MCF 10A (cell line): ENCODE data around the gene TBCD. TPM values are rescaled to one million over a fixed set of nuclear protein-coding genes. Genes with fewer than 3 reads are reported as not detected.
A peak's percentile ranks its signal among the peaks of the same experiment; 100 is the strongest.

Source experiments
- Bru-seq: library from RNA; stranded (reverse); fragments of 400-500 nt; gene quantifications from one replicate; lab custom pipeline; 2021; lab: Mats Ljungman, UMichigan
- BruChase-seq, 2 experiments: library from RNA; stranded (reverse); fragments of 400-500 nt; gene quantifications; one replicate each; lab custom pipeline; 2021; lab: Mats Ljungman, UMichigan
- BruUV-seq: library from RNA; stranded (reverse); fragments of 400-500 nt; replicated peaks from 2 replicates; lab custom pipeline; 2021; lab: Mats Ljungman, UMichigan
- CTCF ChIA-PET: fragments of 300-600 bp; sonication (Branson Sonifier 250); formaldehyde crosslinking; extraction: SDS; loops from one replicate; lab custom pipeline; 2021; ENCODE audit warnings: antibody characterized with exemption, inconsistent platforms; lab: Yijun Ruan, JAX
- POLR2A ChIA-PET: fragments of 300-600, 350-650 bp; sonication (Branson Sonifier 250); formaldehyde crosslinking; extraction: SDS; loops from one replicate; lab custom pipeline; 2020; ENCODE audit warnings: antibody characterized with exemption, inconsistent platforms; lab: Yijun Ruan, JAX
- DNase-seq: peaks from one replicate; pipeline ENCODE4 v3.0.0-alpha.2; 2018; ENCODE audit not compliant: unreplicated experiment
- H3K27ac Mint-ChIP-seq: one replicate; pipeline ENCODE4 v1.8.0; 2022; ENCODE audit warnings: mild to moderate bottlenecking, low read depth, mixed read lengths; ENCODE audit not compliant: unreplicated experiment
- H3K27me3 Mint-ChIP-seq: one replicate; pipeline ENCODE4 v1.8.0; 2022; ENCODE audit warnings: mixed read lengths; ENCODE audit not compliant: insufficient read depth, unreplicated experiment
- H3K36me3 Mint-ChIP-seq: one replicate; pipeline ENCODE4 v1.8.0; 2022; ENCODE audit warnings: mild to moderate bottlenecking, moderate library complexity, mixed read lengths; ENCODE audit not compliant: insufficient read depth, unreplicated experiment
- H3K4me1 Mint-ChIP-seq: one replicate; pipeline ENCODE4 v1.8.0; 2022; ENCODE audit warnings: mixed read lengths; ENCODE audit not compliant: insufficient read depth, unreplicated experiment
- H3K4me3 Mint-ChIP-seq: one replicate; pipeline ENCODE4 v1.8.0; 2022; ENCODE audit warnings: mild to moderate bottlenecking, moderate library complexity, mixed read lengths; ENCODE audit not compliant: unreplicated experiment
- H3K9me3 Mint-ChIP-seq: one replicate; pipeline ENCODE4 v1.8.0; 2022; ENCODE audit warnings: mixed read lengths; ENCODE audit not compliant: unreplicated experiment
- intact Hi-C: fragments of 100-400 bp; cut with micrococcal nuclease; formaldehyde crosslinking; loops from 2 replicates; pipeline ENCODE4 v1.14.1; 2022
- long read RNA-seq: library from polyadenylated mRNA; stranded (forward); transcript quantifications from one replicate; pipeline ENCODE4 v2.0.0, GENCODE V29; 2022
- total RNA-seq: library from RNA; stranded (reverse); gene quantifications from 2 replicates; pipeline ENCODE4 v1.2.3, GENCODE V29; 2022
- TF ChIP-seq, protein P1 (sequence below): fragments of 200-600 bp; IDR thresholded peaks from one replicate; pipeline ENCODE4 v1.8.0; 2022; ENCODE audit warnings: antibody characterized with exemption, mild to moderate bottlenecking; ENCODE audit not compliant: unreplicated experiment

Gene TBCD
- total RNA-seq, result 66.8 and 76.2 TPM in 2 replicates
- percentile 57 among the genes with signal in this experiment for Bru-seq, nascent RNA
- BruChase-seq, experiment 1, labeled RNA remaining after a 6-hour chase, result percentile 71 among the genes with signal in this experiment
- BruChase-seq, experiment 2, labeled RNA remaining after a 2-hour chase, result percentile 62 among the genes with signal in this experiment
- long read RNA-seq, full-length matches to known transcripts, result 6 of 28 reads
- long read RNA-seq, partial matches to known transcripts, result 6 of 28 reads
- long read RNA-seq, other reads (novel, unspliced or antisense), result 16 of 28 reads

- Mint-ChIP-seq H3K4me3 (peak within 1 kb of the TSS; percentile 80), H3K36me3 (no peaks in the 10 kb centered on the region), H3K27me3 (no peaks in the 10 kb centered on the region), H3K27ac (no peak within 1 kb of the TSS), H3K4me1 (no peaks in the 10 kb centered on the region), H3K9me3 (no peaks in the 10 kb centered on the region)
- intact Hi-C loops, result no loop called here
- ChIA-PET POLR2A (interaction anchor here (1.6 kb wide), 1 partner anchor 12 kb away, joined by 3 read pairs; no protein-coding TSS in a partner anchor), CTCF (no interaction called here)
- DNase-seq, result peak; percentile 83
- TF ChIP-seq, protein P1, sequence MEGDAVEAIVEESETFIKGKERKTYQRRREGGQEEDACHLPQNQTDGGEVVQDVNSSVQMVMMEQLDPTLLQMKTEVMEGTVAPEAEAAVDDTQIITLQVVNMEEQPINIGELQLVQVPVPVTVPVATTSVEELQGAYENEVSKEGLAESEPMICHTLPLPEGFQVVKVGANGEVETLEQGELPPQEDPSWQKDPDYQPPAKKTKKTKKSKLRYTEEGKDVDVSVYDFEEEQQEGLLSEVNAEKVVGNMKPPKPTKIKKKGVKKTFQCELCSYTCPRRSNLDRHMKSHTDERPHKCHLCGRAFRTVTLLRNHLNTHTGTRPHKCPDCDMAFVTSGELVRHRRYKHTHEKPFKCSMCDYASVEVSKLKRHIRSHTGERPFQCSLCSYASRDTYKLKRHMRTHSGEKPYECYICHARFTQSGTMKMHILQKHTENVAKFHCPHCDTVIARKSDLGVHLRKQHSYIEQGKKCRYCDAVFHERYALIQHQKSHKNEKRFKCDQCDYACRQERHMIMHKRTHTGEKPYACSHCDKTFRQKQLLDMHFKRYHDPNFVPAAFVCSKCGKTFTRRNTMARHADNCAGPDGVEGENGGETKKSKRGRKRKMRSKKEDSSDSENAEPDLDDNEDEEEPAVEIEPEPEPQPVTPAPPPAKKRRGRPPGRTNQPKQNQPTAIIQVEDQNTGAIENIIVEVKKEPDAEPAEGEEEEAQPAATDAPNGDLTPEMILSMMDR, result no peak
- no TSS peak for BruUV-seq
These were observed at the start of gene TBCD for GRCh38 chr17:82751571-82752370. TBCD (plus strand) TSS chr17:82752065; CDS start chr17:82752194, 129 bp downstream.

- no peak for DNase-seq
- no TSS peak for BruUV-seq
- no peaks in the 10 kb centered on the region for H3K36me3 Mint-ChIP-seq
- CTCF ChIA-PET, result interaction anchor here (0.6 kb wide), 1 partner anchor 364 kb away, joined by 3 read pairs; no protein-coding TSS in a partner anchor
- H3K9me3 Mint-ChIP-seq, result no peaks in the 10 kb centered on the region
- no peaks in the 10 kb centered on the region for H3K4me1 Mint-ChIP-seq
- intact Hi-C loops, result no loop called here
- H3K27ac Mint-ChIP-seq, result no peak overlapping the region
- no peak overlapping the region for H3K4me3 Mint-ChIP-seq
- TF ChIP-seq, protein P1, result no peak
- POLR2A ChIA-PET, result interaction anchor here (0.6 to 0.7 kb wide), 3 partner anchors 9 to 204 kb away, joined by 3 read pairs; no protein-coding TSS in a partner anchor
- H3K27me3 Mint-ChIP-seq, result no peaks in the 10 kb centered on the region
These were observed 49.5 kb upstream of the TBCD start for GRCh38 chr17:82702231-82702927.

- no peak for DNase-seq
- Mint-ChIP-seq H3K4me3 (no peak overlapping the region), H3K27me3 (no peaks in the 10 kb centered on the region), H3K27ac (no peak overlapping the region), H3K36me3 (no peaks in the 10 kb centered on the region), H3K4me1 (no peaks in the 10 kb centered on the region), H3K9me3 (no peaks in the 10 kb centered on the region)
- intact Hi-C loops, result no loop called here
- POLR2A ChIA-PET, result no interaction called here
- CTCF ChIA-PET, result no interaction called here
- TF ChIP-seq, protein P1, result no peak
- BruUV-seq, result no TSS peak
These were observed 48.7 kb upstream of the TBCD start for GRCh38 chr17:82703036-82703745.
